Calu3 (cell line): Measurements from ENCODE around the gene GNL3L. TPM values are rescaled to one million over a fixed set of nuclear protein-coding genes. Genes with fewer than 3 reads are reported as not detected.
"Not testable (repeated sequence)": the region's sequence is repeated elsewhere in the genome, so short reads cannot be mapped to it uniquely, and the experiment has no call there.

Experiments
- Bru-seq: library from RNA; stranded (reverse); fragments of 400-500 nt; gene quantifications from one replicate; lab custom pipeline; 2021; lab: Mats Ljungman, UMichigan
- BruChase-seq, 2 experiments: library from RNA; stranded (reverse); fragments of 400-500 nt; gene quantifications; one replicate each; lab custom pipeline; 2021; lab: Mats Ljungman, UMichigan
- BruUV-seq: library from RNA; stranded (reverse); fragments of 400-500 nt; replicated peaks from 2 replicates; lab custom pipeline; 2021; lab: Mats Ljungman, UMichigan
- CTCF ChIA-PET: fragments of 300-600 bp; sonication (Branson Sonifier 250); formaldehyde crosslinking; loops from one replicate; lab custom pipeline; 2022; ENCODE audit warnings: antibody characterized with exemption; lab: Charles Lee
- DNase-seq: peaks from one replicate; pipeline ENCODE4 v3.0.0; 2022
- H3K27ac Mint-ChIP-seq: one replicate; pipeline ENCODE4 v1.8.0; 2022; ENCODE audit warnings: mixed read lengths; ENCODE audit not compliant: unreplicated experiment
- H3K27me3 Mint-ChIP-seq: one replicate; pipeline ENCODE4 v1.8.0; 2022; ENCODE audit warnings: mixed read lengths; ENCODE audit not compliant: unreplicated experiment
- H3K36me3 Mint-ChIP-seq: one replicate; pipeline ENCODE4 v1.8.0; 2022; ENCODE audit warnings: mild to moderate bottlenecking, moderate library complexity, mixed read lengths; ENCODE audit not compliant: insufficient read depth, unreplicated experiment
- H3K4me1 Mint-ChIP-seq: one replicate; pipeline ENCODE4 v1.8.0; 2022; ENCODE audit warnings: mild to moderate bottlenecking, low read depth, mixed read lengths; ENCODE audit not compliant: unreplicated experiment
- H3K4me3 Mint-ChIP-seq: one replicate; pipeline ENCODE4 v1.8.0; 2022; ENCODE audit warnings: mild to moderate bottlenecking, low read depth, moderate library complexity, mixed read lengths; ENCODE audit not compliant: unreplicated experiment
- H3K9me3 Mint-ChIP-seq: one replicate; pipeline ENCODE4 v1.8.0; 2022; ENCODE audit warnings: low read depth, mixed read lengths; ENCODE audit not compliant: unreplicated experiment
- CTCF ChIP-seq: fragments of 200-600 bp; IDR thresholded peaks from one replicate; pipeline ENCODE4 v1.8.0; 2022; ENCODE audit warnings: antibody characterized with exemption; ENCODE audit not compliant: unreplicated experiment
- intact Hi-C: fragments of 100-400 bp; cut with micrococcal nuclease; formaldehyde crosslinking; loops from one replicate; pipeline ENCODE4 v1.10.0; 2022; ENCODE audit not compliant: unreplicated experiment
- long read RNA-seq: library from polyadenylated mRNA; stranded (forward); transcript quantifications from one replicate; pipeline ENCODE4 v2.0.0, GENCODE V29; 2022
- total RNA-seq: library from RNA; stranded (reverse); gene quantifications from 2 replicates; pipeline ENCODE4 v1.2.3, GENCODE V29; 2022

Gene GNL3L
- 62.8 and 67.5 TPM in 2 replicates for total RNA-seq
- Bru-seq, nascent RNA, result percentile 86 among the genes with signal in this experiment
- percentile 92 among the genes with signal in this experiment for BruChase-seq, experiment 1, labeled RNA remaining after a 6-hour chase
- BruChase-seq, experiment 2, labeled RNA remaining after a 2-hour chase, result percentile 87 among the genes with signal in this experiment
- long read RNA-seq, transcript GNL3L-201 (16 exons, 2,357 nt), result major isoform, 5 of 8 reads
- long read RNA-seq, partial matches to known transcripts, result 0 of 8 reads
- long read RNA-seq, other reads (novel, unspliced or antisense), result 2 of 8 reads

- no peaks in the 10 kb centered on the region for H3K27me3 Mint-ChIP-seq
- H3K4me3 Mint-ChIP-seq, result peak within 1 kb of the TSS; percentile 81
- intact Hi-C loops, result no loop called here
- no peak for TF ChIP-seq CTCF
- peaks cover 1% of the 10 kb centered on the region for H3K9me3 Mint-ChIP-seq
- H3K27ac Mint-ChIP-seq, result peak within 1 kb of the TSS; percentile 86
- TSS peak; percentile 92 for BruUV-seq
- CTCF ChIA-PET, result interaction anchor here (0.6 to 0.7 kb wide), 3 partner anchors 17 to 487 kb away, joined by 3 read pairs; no protein-coding TSS in a partner anchor
- peaks cover 46% of the 10 kb centered on the region for H3K36me3 Mint-ChIP-seq
- peaks cover 22% of the 10 kb centered on the region for H3K4me1 Mint-ChIP-seq
- peak; percentile 87 for DNase-seq
Observed at GRCh38 chrX:54529552-54530356, at the start of gene GNL3L. TSS of gene GNL3L (plus strand) at chrX:54530219. CDS start at chrX:54532567, 2,348 bp downstream.

GRCh38 chrX:54482839-54483593 lies 47.0 kb upstream of the GNL3L start:
- BruUV-seq, result no TSS peak
- H3K36me3 Mint-ChIP-seq, result no peaks in the 10 kb centered on the region
- no peak overlapping the region for H3K4me3 Mint-ChIP-seq
- CTCF ChIA-PET, result no interaction called here
- peaks cover 16% of the 10 kb centered on the region for H3K27me3 Mint-ChIP-seq
- no peak for TF ChIP-seq CTCF
- DNase-seq, result no peak
- H3K9me3 Mint-ChIP-seq, result no peaks in the 10 kb centered on the region
- no peak overlapping the region for H3K27ac Mint-ChIP-seq
- intact Hi-C loops, result no loop called here
- no peaks in the 10 kb centered on the region for H3K4me1 Mint-ChIP-seq

GRCh38 chrX:54483946-54484345 lies 46.1 kb upstream of the GNL3L start:
- DNase-seq, result no peak
- BruUV-seq, result no TSS peak
- Mint-ChIP-seq H3K36me3 (no peaks in the 10 kb centered on the region), H3K4me3 (no peak overlapping the region), H3K9me3 (no peaks in the 10 kb centered on the region), H3K27ac (no peak overlapping the region), H3K27me3 (peaks cover 16% of the 10 kb centered on the region), H3K4me1 (no peaks in the 10 kb centered on the region)
- no peak for TF ChIP-seq CTCF
- intact Hi-C loops, result no loop called here
- CTCF ChIA-PET, result no interaction called here

GRCh38 chrX:54484666-54485065 lies 45.4 kb upstream of the GNL3L start:
- no peaks in the 10 kb centered on the region for H3K4me1 Mint-ChIP-seq
- CTCF ChIA-PET, result no interaction called here
- BruUV-seq, result no TSS peak
- H3K9me3 Mint-ChIP-seq, result no peaks in the 10 kb centered on the region
- no peak overlapping the region for H3K4me3 Mint-ChIP-seq
- no peak overlapping the region for H3K27ac Mint-ChIP-seq
- peaks cover 16% of the 10 kb centered on the region for H3K27me3 Mint-ChIP-seq
- intact Hi-C loops, result no loop called here
- DNase-seq, result no peak
- no peak for TF ChIP-seq CTCF
- H3K36me3 Mint-ChIP-seq, result no peaks in the 10 kb centered on the region

GRCh38 chrX:54489819-54490218 lies 40.2 kb upstream of the GNL3L start:
- H3K9me3 Mint-ChIP-seq, BruUV-seq, H3K4me3 Mint-ChIP-seq, DNase-seq, intact Hi-C loops, CTCF ChIA-PET, H3K4me1 Mint-ChIP-seq, H3K36me3 Mint-ChIP-seq, H3K27ac Mint-ChIP-seq: not testable (repeated sequence)
- H3K27me3 Mint-ChIP-seq, result peaks cover 21% of the 10 kb centered on the region
